CD14-positive monocyte (primary cell): ENCODE data around the gene GAK. TPM values are rescaled to one million over a fixed set of nuclear protein-coding genes. Genes with fewer than 3 reads are reported as not detected.

Experiments
- DNase-seq, 3 donors: peaks; one replicate each; pipeline ENCODE4 v3.0.0-alpha.2; 2011 to 2022
- H2AFZ ChIP-seq: 2 replicates; pipeline ENCODE4 v1.6.0; 2012; ENCODE audit warnings: mild to moderate bottlenecking, low read depth, low read length, inconsistent platforms; ENCODE audit not compliant: insufficient read depth, poor library complexity, severe bottlenecking
- H3K27ac ChIP-seq, 2 donors: 1 replicate in 1 of 2; 2 replicates in 1 of 2; pipeline ENCODE4 v1.5.1; 2012 to 2013; ENCODE audit warnings: low read length in 2 of 2, control low read depth in 1 of 2, inconsistent platforms in 1 of 2, low read depth in 1 of 2, mild to moderate bottlenecking in 1 of 2
- H3K27me3 ChIP-seq, 2 donors: one replicate each; pipeline versions ENCODE4 v1.6.0 to v1.6.1; 2011 to 2013; ENCODE audit warnings: low read length in 2 of 2; ENCODE audit not compliant: control insufficient read depth in 2 of 2, insufficient read depth in 2 of 2
- H3K36me3 ChIP-seq, 2 donors: replicated peaks in 1 of 2; 1 replicate in 1 of 2; 2 replicates in 1 of 2; pipeline versions ENCODE4 v1.5.1 to v1.6.1; 2012 to 2013; ENCODE audit warnings: low read length in 2 of 2, control low read depth in 1 of 2, inconsistent platforms in 1 of 2, mild to moderate bottlenecking in 1 of 2; ENCODE audit not compliant: insufficient read depth in 2 of 2, control insufficient read depth in 1 of 2
- H3K4me1 ChIP-seq, 2 donors: 1 replicate in 1 of 2; 2 replicates in 1 of 2; pipeline versions ENCODE4 v1.5.1 to v1.6.1; 2012 to 2013; ENCODE audit warnings: low read length in 2 of 2, control low read depth in 1 of 2, inconsistent platforms in 1 of 2, mild to moderate bottlenecking in 1 of 2, moderate library complexity in 1 of 2; ENCODE audit not compliant: insufficient read depth in 2 of 2, control insufficient read depth in 1 of 2
- H3K4me2 ChIP-seq: replicated peaks from 2 replicates; pipeline ENCODE3; 2012; ENCODE audit warnings: low read length, moderate library complexity, mild to moderate bottlenecking; ENCODE audit not compliant: poor library complexity, severe bottlenecking; ENCODE audit errors: extremely low read depth
- H3K4me3 ChIP-seq, 3 experiments: fragments of 200-600 bp in 1 of 3; sonication (generic) in 1 of 3; replicated peaks in 1 of 3; 1 replicate in 2 of 3; 2 replicates in 1 of 3; pipeline ENCODE4 v1.5.1; 2011 to 2013; ENCODE audit warnings: low read length in 3 of 3, mild to moderate bottlenecking in 3 of 3, control low read depth in 2 of 3, low read depth in 2 of 3, inconsistent platforms in 1 of 3, moderate library complexity in 1 of 3
- H3K79me2 ChIP-seq: 2 replicates; pipeline ENCODE4 v1.6.0; 2012; ENCODE audit warnings: mild to moderate bottlenecking, control low read depth, inconsistent platforms, low read length, moderate library complexity; ENCODE audit not compliant: insufficient read depth
- H3K9ac ChIP-seq: 2 replicates; pipeline ENCODE4 v1.6.0; 2017; ENCODE audit warnings: low read length, mild to moderate bottlenecking; ENCODE audit not compliant: insufficient read depth, poor library complexity, severe bottlenecking
- H3K9me3 ChIP-seq, 2 donors: replicated peaks in 1 of 2; 1 replicate in 1 of 2; 2 replicates in 1 of 2; pipeline versions ENCODE4 v1.5.1 to v1.6.1; 2012 to 2013; ENCODE audit warnings: low read length in 2 of 2, control low read depth in 1 of 2; ENCODE audit not compliant: control insufficient read depth in 1 of 2, insufficient read depth in 1 of 2
- H4K20me1 ChIP-seq: 2 replicates; pipeline ENCODE4 v1.6.0; 2012; ENCODE audit warnings: mild to moderate bottlenecking, low read length, control low read depth, moderate library complexity; ENCODE audit not compliant: insufficient read depth
- H3K27ac Mint-ChIP-seq, 7 donors: one replicate each; pipeline ENCODE4 v1.8.0; 2020; ENCODE audit warnings: mild to moderate bottlenecking in 7 of 7, mixed read lengths in 7 of 7, moderate library complexity in 6 of 7, inconsistent platforms in 2 of 7
- H3K27me3 Mint-ChIP-seq, 3 donors: one replicate each; pipeline ENCODE4 v1.8.0; 2021 to 2022; ENCODE audit warnings: low read depth in 3 of 3, mild to moderate bottlenecking in 3 of 3, mixed read lengths in 3 of 3, moderate library complexity in 3 of 3, inconsistent platforms in 1 of 3
- H3K36me3 Mint-ChIP-seq, 2 donors: one replicate each; pipeline ENCODE4 v1.8.0; 2020; ENCODE audit warnings: mixed read lengths in 2 of 2, inconsistent platforms in 1 of 2, mild to moderate bottlenecking in 1 of 2
- H3K4me1 Mint-ChIP-seq: one replicate; pipeline ENCODE4 v1.8.0; 2020; ENCODE audit warnings: mild to moderate bottlenecking, mixed read lengths
- H3K4me3 Mint-ChIP-seq, 2 donors: one replicate each; pipeline ENCODE4 v1.8.0; 2020; ENCODE audit warnings: mild to moderate bottlenecking in 2 of 2, mixed read lengths in 2 of 2, moderate library complexity in 1 of 2
- H3K9me3 Mint-ChIP-seq, 7 donors: one replicate each; pipeline ENCODE4 v1.8.0; 2020 to 2022; ENCODE audit warnings: mixed read lengths in 7 of 7, mild to moderate bottlenecking in 6 of 7, moderate library complexity in 6 of 7, inconsistent platforms in 2 of 7
- WGBS: methylation state at CpG from one replicate; pipeline ENCODE4 v1.1.5; 2013; ENCODE audit warnings: missing lambda C conversion rate; ENCODE audit not compliant: insufficient coverage; 5-methylcytosine and 5-hydroxymethylcytosine counted together
- intact Hi-C, 2 donors: fragments of 100-400 bp; cut with micrococcal nuclease; formaldehyde crosslinking; loops; one replicate each; pipeline versions ENCODE4 v1.15.0 to v1.15.1; 2023
- polyA plus RNA-seq, 3 donors: library from polyadenylated mRNA; depleted of rRNA in 1 of 3; unstranded in 2 of 3; stranded (reverse) in 1 of 3; fragments of 300-500 nt in 2 of 3; fragments of >200 nt in 1 of 3; fragmentation: Illumina TruSeq in 2 of 3; gene quantifications; 1 replicate in 2 of 3; 2 replicates in 1 of 3; pipeline ENCODE4 v1.2.3, GENCODE V29; 2012 to 2021
- TF ChIP-seq, protein P1 (sequence below): fragments of 200-600 bp; IDR thresholded peaks from one replicate; pipeline ENCODE4 v1.8.0; 2022; ENCODE audit warnings: antibody characterized with exemption, mild to moderate bottlenecking

The GAK gene
- polyA plus RNA-seq, 3 donors = 40.3 to 88.7 (median 54.9) TPM

DNA sequence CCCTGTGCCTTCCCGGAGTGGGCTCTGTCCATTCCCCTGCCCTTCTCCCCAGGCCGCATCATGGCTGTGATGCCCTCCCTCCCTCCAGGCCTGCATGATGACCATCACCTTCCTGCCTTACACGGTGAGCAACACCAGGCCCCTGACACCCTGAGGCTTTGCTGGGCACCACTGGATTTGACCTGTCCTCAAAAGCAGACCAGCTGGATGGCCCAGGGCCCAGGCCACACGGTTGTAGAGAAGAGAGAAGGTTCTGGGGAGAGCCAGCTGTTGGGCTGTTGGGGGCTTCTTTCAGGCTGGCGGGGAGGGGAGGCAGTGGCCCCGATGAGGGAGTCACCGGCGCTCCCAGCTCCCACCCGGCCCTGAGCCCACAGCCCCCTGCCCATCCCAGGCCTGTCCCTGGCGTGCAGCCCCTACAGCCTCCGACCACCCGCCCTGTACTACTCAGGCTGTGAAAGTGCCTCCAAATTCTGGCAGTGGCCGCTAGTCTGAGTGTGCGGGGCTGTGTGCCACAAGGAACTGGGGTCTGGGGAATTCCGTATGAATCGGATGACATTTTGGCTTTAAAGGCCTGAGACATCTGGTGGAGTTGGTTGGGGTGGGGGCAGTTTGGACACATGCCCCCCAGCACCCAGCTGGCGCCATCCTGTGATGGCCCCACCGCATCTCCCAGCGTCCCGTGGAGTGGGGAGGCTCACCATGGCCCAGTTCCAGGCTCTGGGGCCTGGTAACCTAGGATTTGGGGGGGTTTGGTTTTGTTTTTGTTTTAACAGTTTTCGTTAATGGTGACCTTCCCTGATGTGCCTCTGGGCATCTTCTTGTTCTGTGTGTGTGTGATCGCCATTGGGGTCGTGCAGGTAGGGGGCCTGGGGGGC, 19.7 kb upstream of the GAK start:
- TF ChIP-seq, protein P1, sequence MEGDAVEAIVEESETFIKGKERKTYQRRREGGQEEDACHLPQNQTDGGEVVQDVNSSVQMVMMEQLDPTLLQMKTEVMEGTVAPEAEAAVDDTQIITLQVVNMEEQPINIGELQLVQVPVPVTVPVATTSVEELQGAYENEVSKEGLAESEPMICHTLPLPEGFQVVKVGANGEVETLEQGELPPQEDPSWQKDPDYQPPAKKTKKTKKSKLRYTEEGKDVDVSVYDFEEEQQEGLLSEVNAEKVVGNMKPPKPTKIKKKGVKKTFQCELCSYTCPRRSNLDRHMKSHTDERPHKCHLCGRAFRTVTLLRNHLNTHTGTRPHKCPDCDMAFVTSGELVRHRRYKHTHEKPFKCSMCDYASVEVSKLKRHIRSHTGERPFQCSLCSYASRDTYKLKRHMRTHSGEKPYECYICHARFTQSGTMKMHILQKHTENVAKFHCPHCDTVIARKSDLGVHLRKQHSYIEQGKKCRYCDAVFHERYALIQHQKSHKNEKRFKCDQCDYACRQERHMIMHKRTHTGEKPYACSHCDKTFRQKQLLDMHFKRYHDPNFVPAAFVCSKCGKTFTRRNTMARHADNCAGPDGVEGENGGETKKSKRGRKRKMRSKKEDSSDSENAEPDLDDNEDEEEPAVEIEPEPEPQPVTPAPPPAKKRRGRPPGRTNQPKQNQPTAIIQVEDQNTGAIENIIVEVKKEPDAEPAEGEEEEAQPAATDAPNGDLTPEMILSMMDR = no peak
- Histone ChIP-seq H4K20me1 (peaks cover 28% of the 10 kb centered on the region), H3K4me3 (no peak overlapping the region), H3K79me2 (no peaks in the 10 kb centered on the region), H3K4me2 (no peak overlapping the region), H3K4me1 (no peaks in the 10 kb centered on the region), H3K27ac (no peak overlapping the region), H3K36me3 (peaks cover 32 to 58% of the 10 kb centered on the region in 2 donors), H3K9me3 (no peaks in the 10 kb centered on the region), H2AFZ (no peak overlapping the region), H3K27me3 (no peaks in the 10 kb centered on the region), H3K9ac (no peak overlapping the region)
- Mint-ChIP-seq H3K27ac (peak overlapping the region in 1 of 7 donors; percentile 36), H3K4me3 (no peak overlapping the region), H3K36me3 (peaks cover 35 to 62% of the 10 kb centered on the region in 2 donors), H3K4me1 (no peaks in the 10 kb centered on the region), H3K27me3 (peaks cover 0 to 7% (median 2%) of the 10 kb centered on the region in 3 donors), H3K9me3 (peaks cover 0 to 6% (median 0%) of the 10 kb centered on the region in 7 donors)
- intact Hi-C loops = no loop called here
- WGBS = 96% methylated on average over 17 of the region's 23 CpGs
- no peak for DNase-seq

DNA sequence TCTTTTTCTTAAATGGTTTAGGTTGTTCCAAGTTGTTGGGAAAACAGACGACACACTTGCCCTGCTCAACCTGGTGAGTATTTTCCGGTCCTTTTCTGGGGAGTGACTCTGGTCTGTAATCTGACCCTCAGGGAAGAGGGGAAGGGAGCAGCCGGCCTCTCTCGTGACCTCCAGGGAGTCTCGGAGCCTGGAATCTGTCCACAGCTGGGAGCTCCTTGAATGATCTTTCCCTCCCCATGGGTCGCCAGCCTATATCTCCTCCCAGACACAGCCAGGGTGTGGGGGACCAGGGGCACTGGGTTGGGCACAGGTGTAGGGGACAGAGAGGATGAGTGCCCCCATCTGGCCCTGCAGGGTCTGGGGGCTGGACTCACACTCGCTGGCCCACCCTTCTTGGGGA, 19.1 kb upstream of the GAK start:
- H3K36me3 ChIP-seq = peaks cover 30 to 51% of the 10 kb centered on the region in 2 donors
- H3K27me3 ChIP-seq = peaks cover 0 to 4% of the 10 kb centered on the region in 2 donors
- DNase-seq = no peak
- H3K4me3 ChIP-seq = no peak overlapping the region
- Mint-ChIP-seq H3K27me3 (peaks cover 0 to 7% (median 2%) of the 10 kb centered on the region in 3 donors), H3K4me1 (peaks cover 3% of the 10 kb centered on the region), H3K9me3 (peaks cover 0 to 6% (median 0%) of the 10 kb centered on the region in 7 donors), H3K27ac (no peak overlapping the region), H3K4me3 (no peak overlapping the region), H3K36me3 (peaks cover 32 to 55% of the 10 kb centered on the region in 2 donors)
- no peak overlapping the region for H2AFZ ChIP-seq
- peaks cover 34% of the 10 kb centered on the region for H4K20me1 ChIP-seq
- H3K9ac ChIP-seq = no peak overlapping the region
- TF ChIP-seq, protein P1 = no peak
- no peak overlapping the region for H3K4me2 ChIP-seq
- intact Hi-C loops = no loop called here
- 100% methylated on average over 2 of the region's 7 CpGs for WGBS
- H3K27ac ChIP-seq = no peak overlapping the region
- no peaks in the 10 kb centered on the region for H3K9me3 ChIP-seq
- no peaks in the 10 kb centered on the region for H3K79me2 ChIP-seq
- H3K4me1 ChIP-seq = no peaks in the 10 kb centered on the region
